GM12878 (cell line): ENCODE results near the gene HSD11B1L. TPM values are rescaled to one million over a fixed set of nuclear protein-coding genes. Genes with fewer than 3 reads are reported as not detected.
A peak's percentile ranks its signal among the peaks of the same experiment; 100 is the strongest.

Experiments
- ASH2L ChIP-seq: fragments of 300-600, 200-600 bp; sonication (generic); IDR thresholded peaks from 2 replicates; pipeline ENCODE4 v1.6.1; 2017; ENCODE audit warnings: low read depth, mild to moderate bottlenecking, borderline replicate concordance
- BMI1 ChIP-seq: fragments of 450-650 bp; IDR thresholded peaks from 2 replicates; pipeline ENCODE4 v1.6.1; 2016; ENCODE audit warnings: mild to moderate bottlenecking, moderate library complexity, borderline replicate concordance
- CBFB ChIP-seq: IDR thresholded peaks from 2 replicates; pipeline ENCODE4 v1.6.1; 2016; ENCODE audit warnings: antibody characterized with exemption, low read depth
- CHD1 ChIP-seq: IDR thresholded peaks from 2 replicates; pipeline ENCODE4 v1.6.1; 2012; ENCODE audit warnings: low read depth, low read length, improper control_type of control experiment
- CHD2 ChIP-seq: IDR thresholded peaks from 2 replicates; pipeline ENCODE4 v1.6.1; 2011; ENCODE audit warnings: low read depth, low read length, improper control_type of control experiment, borderline replicate concordance
- EZH2 ChIP-seq: IDR thresholded peaks from 2 replicates; pipeline ENCODE4 v1.6.1; 2012; ENCODE audit warnings: low read depth, mild to moderate bottlenecking, control low read depth, inconsistent platforms, low read length, borderline replicate concordance; ENCODE audit not compliant: control insufficient read depth
- FOS ChIP-seq: IDR thresholded peaks from 3 replicates; pipeline ENCODE4 v1.6.1; 2011; ENCODE audit warnings: borderline replicate concordance; ENCODE audit not compliant: insufficient read length; ENCODE audit errors: extremely low read depth
- HCFC1 ChIP-seq: fragments of 150-350 bp; IDR thresholded peaks from 2 replicates; pipeline ENCODE4 v1.6.1; 2014; ENCODE audit warnings: low read length
- HDAC6 ChIP-seq: fragments of 200-600 bp; sonication (generic); IDR thresholded peaks from one replicate; pipeline ENCODE4 v1.8.0; 2017; ENCODE audit warnings: antibody characterized with exemption; ENCODE audit not compliant: unreplicated experiment
- IKZF2 ChIP-seq, 2 experiments: fragments of 450-650 bp; IDR thresholded peaks; 2 replicates each; pipeline ENCODE4 v1.6.1; 2017; ENCODE audit warnings: mild to moderate bottlenecking in 2 of 2, moderate library complexity in 2 of 2
- IRF4 ChIP-seq: IDR thresholded peaks from 2 replicates; pipeline ENCODE4 v1.6.1; 2011; ENCODE audit warnings: low read depth, low read length
- KAT2A ChIP-seq: conservative IDR thresholded peaks from 2 replicates; pipeline ENCODE4 v1.6.1; 2011; ENCODE audit warnings: low read depth, low read length; ENCODE audit not compliant: control insufficient read depth
- MAX ChIP-seq: IDR thresholded peaks from 2 replicates; pipeline ENCODE4 v1.6.1; 2012; ENCODE audit warnings: low read depth, low read length, improper control_type of control experiment
- NFYA ChIP-seq: IDR thresholded peaks from 2 replicates; pipeline ENCODE4 v1.6.1; 2011; ENCODE audit warnings: low read depth, mild to moderate bottlenecking, low read length, improper control_type of control experiment, borderline replicate concordance
- PAX8 ChIP-seq: fragments of 450-650 bp; IDR thresholded peaks from 2 replicates; pipeline ENCODE4 v1.6.1; 2017; ENCODE audit warnings: mild to moderate bottlenecking, moderate library complexity
- POLR2A ChIP-seq: IDR thresholded peaks from 2 replicates; pipeline ENCODE4 v1.6.1; 2011; ENCODE audit warnings: low read depth, mild to moderate bottlenecking, low read length
- RFX5 ChIP-seq: IDR thresholded peaks from 2 replicates; pipeline ENCODE4 v1.6.1; 2011; ENCODE audit warnings: low read depth, low read length, improper control_type of control experiment
- SIN3A ChIP-seq: IDR thresholded peaks from 2 replicates; pipeline ENCODE4 v1.6.1; 2012; ENCODE audit warnings: low read depth, low read length, improper control_type of control experiment
- SIX5 ChIP-seq: IDR thresholded peaks from 2 replicates; pipeline ENCODE4 v1.6.1; 2011; ENCODE audit warnings: mild to moderate bottlenecking, low read depth, low read length, moderate library complexity; ENCODE audit not compliant: severe bottlenecking
- YY1 ChIP-seq: IDR thresholded peaks from 2 replicates; pipeline ENCODE4 v1.6.1; 2011; ENCODE audit warnings: low read depth, mild to moderate bottlenecking, low read length
- ZNF217 ChIP-seq: fragments of 450-650 bp; IDR thresholded peaks from 2 replicates; pipeline ENCODE4 v1.6.1; 2017; ENCODE audit warnings: antibody characterized with exemption, mild to moderate bottlenecking
- ZNF274 ChIP-seq: IDR thresholded peaks from one replicate; pipeline ENCODE4 v1.8.0; 2011; ENCODE audit not compliant: insufficient read length, insufficient read depth
- ZNF592 ChIP-seq: fragments of 450-650 bp; IDR thresholded peaks from 2 replicates; pipeline ENCODE4 v1.6.1; 2017; ENCODE audit warnings: mild to moderate bottlenecking, moderate library complexity
- polyA plus RNA-seq, 11 experiments: library from polyadenylated mRNA; depleted of rRNA in 4 of 11; unstranded in 6 of 11; stranded (reverse) in 5 of 11; fragments of >200 nt; fragmentation: Nextera tagmentation in 4 of 11; fragmentation: Illumina TruSeq in 1 of 11; extraction: Ambion mirVana in 4 of 11; extraction: Trizol in 1 of 11; gene quantifications; 1 replicate in 1 of 11; 2 replicates in 10 of 11; pipeline versions ENCODE4 v1.2.1 to v1.2.3, GENCODE V29; 2011 to 2016; ENCODE audit warnings: inconsistent platforms in 2 of 11, missing spikeins in 2 of 11, low read depth in 1 of 11
- total RNA-seq, 4 experiments: library from RNA; depleted of rRNA in 3 of 4; stranded (reverse); fragments of >200 nt in 3 of 4; fragmentation: Illumina TruSeq in 1 of 4; extraction: Trizol in 1 of 4; gene quantifications; 2 replicates each; pipeline versions ENCODE4 v1.2.1 to v1.2.3, GENCODE V29; 2013 to 2021
- TF ChIP-seq, protein P1 (sequence below): IDR thresholded peaks from 2 replicates; pipeline ENCODE4 v1.6.1; 2011; ENCODE audit warnings: mild to moderate bottlenecking, low read depth, low read length, moderate library complexity; ENCODE audit not compliant: insufficient replicate concordance

Gene HSD11B1L
- total and polyA plus RNA-seq, 10 of the 15 experiments (the other 5 are each of a cell fraction or from before 2014, with no cell fraction given) = 0.29 to 1.8 (median 1.1) TPM; not detected in 1

DNA sequence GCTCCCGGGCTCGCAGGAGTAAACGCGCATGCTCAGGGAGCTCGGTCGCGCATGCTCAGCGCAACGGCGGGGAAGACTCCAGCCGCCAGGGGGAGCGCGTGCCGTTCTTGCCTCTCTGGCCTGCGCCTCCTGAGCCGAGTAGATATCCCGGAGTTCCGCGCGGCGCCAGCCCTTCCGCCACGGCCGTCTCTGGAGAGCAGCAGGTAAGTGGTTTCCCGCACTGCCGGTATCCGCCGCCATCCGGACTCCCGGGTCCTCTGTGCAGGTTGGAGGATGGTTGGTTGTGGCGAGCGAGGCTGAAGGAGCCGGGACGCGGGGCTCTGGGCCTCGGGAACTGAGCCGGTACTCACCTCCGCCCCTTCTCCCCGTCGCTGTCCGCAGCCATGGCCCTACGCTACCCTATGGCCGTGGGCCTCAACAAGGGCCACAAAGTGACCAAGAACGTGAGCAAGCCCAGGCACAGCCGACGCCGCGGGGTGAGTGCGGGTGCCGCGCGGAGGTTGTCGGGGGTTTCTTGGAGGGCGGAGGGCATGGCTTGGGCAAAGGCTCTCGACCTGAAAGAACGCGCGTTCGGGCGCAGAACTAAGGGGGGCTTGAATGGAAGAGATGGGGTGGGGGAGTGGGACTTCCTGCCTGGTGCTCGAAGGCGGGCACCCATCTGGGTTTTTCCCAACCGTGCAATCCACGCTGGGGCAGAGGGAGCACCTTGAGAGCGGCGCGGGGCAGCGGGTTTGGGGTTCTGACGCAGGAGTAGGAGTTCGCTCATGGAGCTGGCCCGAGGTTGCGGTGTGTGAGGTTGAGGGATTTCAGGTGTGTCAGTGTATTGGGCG lies 9.5 kb downstream of the HSD11B1L start, which contains the start of gene RPL36 (continued):
- TF ChIP-seq ZNF217 (no peak), FOS (no peak), CHD2 (peak; percentile 39; the same call in 1 of the 2 replicates), MAX (peak; percentile 75), CHD1 (0 out of 2 replicates have a peak, but pooled peaks have one; percentile 52), RFX5 (0 out of 2 replicates have a peak, but pooled peaks have one; percentile 40), EZH2 (no peak), KAT2A (no peak), NFYA (no peak), HCFC1 (peak; percentile 74), ASH2L (peak; percentile 91; the same call in 1 of the 2 replicates), BMI1 (no peak), SIX5 (peak; percentile 30), IKZF2 (IDR thresholded peaks at IDR 0.05) (peak in 1 of 2 experiments; percentile 52; a peak in 1 of 4 replicates), IRF4 (peak; percentile 50; the same call in 1 of the 2 replicates), POLR2A (peak; percentile 100), ZNF592 (0 out of 2 replicates have a peak, but pooled peaks have one; percentile 56), PAX8 (no peak), SIN3A (peak; percentile 63; the same call in 1 of the 2 replicates), HDAC6 (peak; percentile 80), ZNF274 (no peak), YY1 (peak; percentile 84), CBFB (peak; percentile 94)
- TF ChIP-seq, protein P1, sequence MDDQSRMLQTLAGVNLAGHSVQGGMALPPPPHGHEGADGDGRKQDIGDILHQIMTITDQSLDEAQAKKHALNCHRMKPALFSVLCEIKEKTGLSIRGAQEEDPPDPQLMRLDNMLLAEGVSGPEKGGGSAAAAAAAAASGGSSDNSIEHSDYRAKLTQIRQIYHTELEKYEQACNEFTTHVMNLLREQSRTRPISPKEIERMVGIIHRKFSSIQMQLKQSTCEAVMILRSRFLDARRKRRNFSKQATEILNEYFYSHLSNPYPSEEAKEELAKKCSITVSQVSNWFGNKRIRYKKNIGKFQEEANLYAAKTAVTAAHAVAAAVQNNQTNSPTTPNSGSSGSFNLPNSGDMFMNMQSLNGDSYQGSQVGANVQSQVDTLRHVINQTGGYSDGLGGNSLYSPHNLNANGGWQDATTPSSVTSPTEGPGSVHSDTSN = no peak
